H1 (cell line): ENCODE measurements around the gene IGSF9. TPM values are rescaled to one million over a fixed set of nuclear protein-coding genes. Genes with fewer than 3 reads are reported as not detected.

Experiments used
- CTCF ChIA-PET: fragments of 300-600 bp; sonication (Branson Sonifier 250); formaldehyde crosslinking; loops from one replicate; lab custom pipeline; 2021; ENCODE audit not compliant: partially characterized antibody; lab: Charles Lee
- POLR2A ChIA-PET: fragments of 300-600 bp; sonication (Branson Sonifier 250); formaldehyde crosslinking; loops from one replicate; lab custom pipeline; 2021; ENCODE audit warnings: inconsistent platforms; ENCODE audit not compliant: partially characterized antibody; lab: Charles Lee
- DNase-seq, 2 experiments: peaks; one replicate each; pipeline versions ENCODE4 v3.0.0 to v3.0.0-alpha.2; 2010 to 2022; ENCODE audit warnings: low spot score in 2 of 2, low read depth in 1 of 2, mixed read lengths in 1 of 2
- FAIRE-seq: peaks from 2 replicates; lab custom pipeline; 2011; peaks lifted over from hg19 to GRCh38; lab: Jason Lieb, UNC
- H2AFZ ChIP-seq: 2 replicates; pipeline ENCODE4 v1.8.1; 2012; ENCODE audit warnings: low read length, inconsistent platforms
- H2AK5ac ChIP-seq: 2 replicates; pipeline ENCODE4 v1.6.1; 2013; ENCODE audit warnings: low read depth, low read length
- H2BK120ac ChIP-seq: replicated peaks from 2 replicates; pipeline ENCODE3; 2013; ENCODE audit warnings: low read depth, low read length, inconsistent platforms
- H2BK12ac ChIP-seq: 2 replicates; pipeline ENCODE4 v1.6.1; 2013; ENCODE audit warnings: low read depth, low read length
- H2BK15ac ChIP-seq: 2 replicates; pipeline ENCODE4 v1.6.1; 2013; ENCODE audit warnings: low read length
- H2BK20ac ChIP-seq: 2 replicates; pipeline ENCODE4 v1.6.1; 2013; ENCODE audit warnings: low read length
- H2BK5ac ChIP-seq: 2 replicates; pipeline ENCODE4 v1.6.1; 2013; ENCODE audit warnings: low read depth, low read length
- H3K14ac ChIP-seq: 2 replicates; pipeline ENCODE4 v1.6.1; 2013; ENCODE audit warnings: inconsistent platforms; ENCODE audit not compliant: insufficient read length
- H3K18ac ChIP-seq: 2 replicates; pipeline ENCODE4 v1.6.1; 2013; ENCODE audit warnings: low read length; ENCODE audit errors: extremely low read depth
- H3K23ac ChIP-seq: 2 replicates; pipeline ENCODE4 v1.6.1; 2013; ENCODE audit warnings: inconsistent platforms; ENCODE audit not compliant: insufficient read length
- H3K23me2 ChIP-seq: 2 replicates; pipeline ENCODE4 v1.6.1; 2013; ENCODE audit warnings: low read depth, low read length
- H3K27ac ChIP-seq: 2 replicates; pipeline ENCODE4 v1.6.1; 2011; ENCODE audit warnings: low read depth, low read length, inconsistent platforms
- H3K27me3 ChIP-seq, 4 experiments: replicated peaks in 1 of 4; 1 replicate in 1 of 4; 2 replicates in 3 of 4; pipeline versions ENCODE4 v1.6.1 to v1.8.1; 2011 to 2013; ENCODE audit warnings: low read length in 3 of 4, mild to moderate bottlenecking in 3 of 4, inconsistent platforms in 2 of 4, mixed read lengths in 2 of 4, moderate library complexity in 1 of 4; ENCODE audit not compliant: control insufficient read depth in 3 of 4, insufficient read depth in 3 of 4; ENCODE audit errors: extremely low read depth in 1 of 4
- H3K36me3 ChIP-seq, 4 experiments: 2 replicates each; pipeline versions ENCODE4 v1.6.1 to v1.8.1; 2011 to 2013; ENCODE audit warnings: mild to moderate bottlenecking in 4 of 4, low read length in 3 of 4, moderate library complexity in 2 of 4, control low read depth in 1 of 4, inconsistent platforms in 1 of 4; ENCODE audit not compliant: insufficient read depth in 4 of 4, control insufficient read depth in 2 of 4
- H3K4ac ChIP-seq: replicated peaks from 2 replicates; pipeline ENCODE3; 2013; ENCODE audit warnings: low read length, low read depth, mixed read lengths, inconsistent platforms; ENCODE audit not compliant: insufficient read length
- H3K4me1 ChIP-seq, 4 experiments: replicated peaks in 1 of 4; 1 replicate in 1 of 4; 2 replicates in 3 of 4; pipeline versions ENCODE4 v1.6.1 to v1.8.1; 2011 to 2013; ENCODE audit warnings: low read length in 3 of 4, inconsistent platforms in 2 of 4, mixed read lengths in 1 of 4; ENCODE audit not compliant: insufficient read depth in 4 of 4, control insufficient read depth in 3 of 4
- H3K4me2 ChIP-seq, 2 experiments: 2 replicates each; pipeline versions ENCODE4 v1.6.1 to v1.8.1; 2011 to 2013; ENCODE audit warnings: low read depth in 2 of 2, low read length in 2 of 2, control low read depth in 1 of 2, inconsistent platforms in 1 of 2, mild to moderate bottlenecking in 1 of 2; ENCODE audit not compliant: insufficient read depth in 1 of 2
- H3K4me3 ChIP-seq, 4 experiments: fragments of 200-600, 300-600 bp in 1 of 4; sonication (generic), shearing (Covaris generic), sonication (Bioruptor Twin) in 1 of 4; 2 replicates each; pipeline versions ENCODE4 v1.5.1 to v1.8.1; 2011 to 2016; ENCODE audit warnings: low read length in 4 of 4, low read depth in 3 of 4, control low read depth in 2 of 4, inconsistent platforms in 2 of 4, mild to moderate bottlenecking in 2 of 4, mixed read lengths in 1 of 4, moderate library complexity in 1 of 4; ENCODE audit not compliant: insufficient read depth in 2 of 4; ENCODE audit errors: extremely low read depth in 1 of 4
- H3K56ac ChIP-seq: replicated peaks from 2 replicates; pipeline ENCODE3; 2013; ENCODE audit warnings: low read depth, mild to moderate bottlenecking, mixed read lengths, low read length, inconsistent platforms; ENCODE audit not compliant: insufficient read length
- H3K79me1 ChIP-seq: 2 replicates; pipeline ENCODE4 v1.6.1; 2013; ENCODE audit warnings: low read depth, low read length, control low read depth
- H3K79me2 ChIP-seq, 2 experiments: 2 replicates each; pipeline versions ENCODE4 v1.6.1 to v1.8.1; 2012 to 2013; ENCODE audit warnings: low read length in 2 of 2, mild to moderate bottlenecking in 2 of 2, inconsistent platforms in 1 of 2; ENCODE audit not compliant: insufficient read depth in 2 of 2, control insufficient read depth in 1 of 2
- H3K9ac ChIP-seq, 4 experiments: replicated peaks in 1 of 4; 1 replicate in 1 of 4; 2 replicates in 3 of 4; pipeline versions ENCODE4 v1.6.1 to v1.8.1; 2011 to 2013; ENCODE audit warnings: low read depth in 3 of 4, low read length in 3 of 4, control low read depth in 2 of 4, mild to moderate bottlenecking in 2 of 4, moderate library complexity in 2 of 4, inconsistent platforms in 1 of 4; ENCODE audit errors: extremely low read depth in 1 of 4
- H3K9me3 ChIP-seq, 2 experiments: 2 replicates each; pipeline versions ENCODE4 v1.6.1 to v1.8.1; 2012 to 2013; ENCODE audit warnings: mild to moderate bottlenecking in 2 of 2, moderate library complexity in 2 of 2, control low read depth in 1 of 2, inconsistent platforms in 1 of 2, low read depth in 1 of 2, low read length in 1 of 2, mixed read lengths in 1 of 2; ENCODE audit not compliant: insufficient read depth in 2 of 2
- H4K20me1 ChIP-seq, 2 experiments: replicated peaks in 1 of 2; 2 replicates each; pipeline versions ENCODE3 to v1.8.1; 2011 to 2013; ENCODE audit warnings: inconsistent platforms in 2 of 2, low read length in 2 of 2, mild to moderate bottlenecking in 1 of 2; ENCODE audit not compliant: insufficient read depth in 2 of 2, control insufficient read depth in 1 of 2
- H4K5ac ChIP-seq: 2 replicates; pipeline ENCODE4 v1.6.1; 2013; ENCODE audit warnings: low read length, low read depth, mixed read lengths, inconsistent platforms; ENCODE audit not compliant: insufficient read length
- H4K8ac ChIP-seq: 2 replicates; pipeline ENCODE4 v1.8.0; 2013; ENCODE audit warnings: mild to moderate bottlenecking, moderate library complexity, low read length, inconsistent platforms; ENCODE audit not compliant: insufficient read depth; ENCODE audit errors: extremely low read depth
- H4K91ac ChIP-seq: replicated peaks from 2 replicates; pipeline ENCODE3; 2013; ENCODE audit warnings: low read length, mixed read lengths, inconsistent platforms; ENCODE audit not compliant: insufficient read length
- ASH2L ChIP-seq: fragments of 200-600, 300-600 bp; sonication (generic); IDR thresholded peaks from one replicate; pipeline ENCODE4 v1.7.1; 2017; ENCODE audit warnings: low read length
- ATF2 ChIP-seq: IDR thresholded peaks from 2 replicates; pipeline ENCODE4 v1.6.1; 2012; ENCODE audit warnings: low read length, inconsistent platforms
- BRCA1 ChIP-seq: IDR thresholded peaks from 2 replicates; pipeline ENCODE4 v1.6.1; 2012; ENCODE audit warnings: low read depth, low read length, improper control_type of control experiment
- CHD1 ChIP-seq: IDR thresholded peaks from 2 replicates; pipeline ENCODE4 v1.6.1; 2012; ENCODE audit warnings: low read depth, low read length, improper control_type of control experiment
- EP300 ChIP-seq, 2 experiments: IDR thresholded peaks; 1 replicate in 1 of 2; 2 replicates in 1 of 2; pipeline ENCODE4 v1.6.1; 2011 to 2012; ENCODE audit warnings: low read depth in 2 of 2, low read length in 2 of 2, mild to moderate bottlenecking in 2 of 2, borderline replicate concordance in 1 of 2, inconsistent platforms in 1 of 2, moderate library complexity in 1 of 2
- NANOG ChIP-seq: IDR thresholded peaks from 2 replicates; pipeline ENCODE4 v1.6.1; 2011; ENCODE audit warnings: low read length, low read depth, mild to moderate bottlenecking, inconsistent platforms; ENCODE audit not compliant: insufficient read depth, poor library complexity, severe bottlenecking
- NRF1 ChIP-seq: IDR thresholded peaks from 2 replicates; pipeline ENCODE4 v1.6.1; 2011; ENCODE audit warnings: mild to moderate bottlenecking, low read depth, low read length, improper control_type of control experiment
- SAP30 ChIP-seq: fragments of 300-600 bp; sonication (generic); IDR thresholded peaks from 2 replicates; pipeline ENCODE4 v1.7.1; 2012; ENCODE audit warnings: low read length, moderate library complexity, mild to moderate bottlenecking, inconsistent platforms; ENCODE audit not compliant: insufficient read depth, insufficient replicate concordance
- SP1 ChIP-seq: IDR thresholded peaks from 2 replicates; pipeline ENCODE4 v1.6.1; 2011; ENCODE audit warnings: low read depth, low read length
- SP2 ChIP-seq: IDR thresholded peaks from 2 replicates; pipeline ENCODE4 v1.6.1; 2012; ENCODE audit warnings: mild to moderate bottlenecking, low read length, inconsistent platforms
- WGBS, 2 experiments: shearing (Covaris generic) in 1 of 2; methylation state at CpG; one replicate each; pipeline versions ENCODE4 v1.1.6 to v1.1.7; 2013 to 2015; ENCODE audit warnings: low lambda C conversion rate in 2 of 2, mixed read lengths in 2 of 2, inconsistent platforms in 1 of 2, low coverage in 1 of 2, missing lambda C conversion rate in 1 of 2; ENCODE audit not compliant: insufficient replicate concordance in 2 of 2, insufficient coverage in 1 of 2, insufficient read length in 1 of 2; ENCODE audit errors: extremely low coverage in 1 of 2, missing lambda C conversion rate in 1 of 2; 5-methylcytosine and 5-hydroxymethylcytosine counted together
- polyA plus RNA-seq, 7 experiments: library from polyadenylated mRNA; depleted of rRNA in 3 of 7; stranded (reverse) in 5 of 7; unstranded in 2 of 7; fragments of >200 nt in 5 of 7; fragments of 200-250 nt in 2 of 7; gene quantifications; 1 replicate in 5 of 7; 2 replicates in 1 of 7; 4 replicates in 1 of 7; pipeline versions ENCODE4 v1.2.1 to v1.2.3, GENCODE V29; 2011 to 2013; ENCODE audit warnings: missing spikeins in 2 of 7, mixed read lengths in 2 of 7
- total RNA-seq: library from RNA; stranded (reverse); fragmentation: NEBNext Ultra II Directional; extraction: Animal tissue kit (Norgen Biotek cat#: 25700); gene quantifications from 2 replicates; pipeline ENCODE4 v1.2.1, GENCODE V29; 2021

The IGSF9 gene
- total and polyA plus RNA-seq, 2 of the 8 experiments (the other 6 are each of a cell fraction or from before 2014, with no cell fraction given) = 10.9 to 28.1 TPM

- peaks cover 17% of the 10 kb centered on the region; the same call in 1 of the 2 replicates for H3K23me2 ChIP-seq
- ChIA-PET POLR2A (no interaction called here), CTCF (interaction anchor here (0.9 to 35.5 kb wide), 8 partner anchors 8 to 129 kb away, joined by 3 to 696 read pairs (median 6); partner anchors contain the start of gene IGSF9)
- peaks cover 0 to 2% of the 10 kb centered on the region in 2 experiments; a peak in 2 of 4 replicates for H3K79me2 ChIP-seq
- H2BK20ac ChIP-seq = no peak overlapping the region
- H4K91ac ChIP-seq = no peak overlapping the region
- H3K4me3 ChIP-seq = no peak overlapping the region
- no peaks in the 10 kb centered on the region for H3K9me3 ChIP-seq
- no peak overlapping the region for H2BK15ac ChIP-seq
- 88% methylated on average over 13 of the region's 13 CpGs; no CpG with 5 or more reads in 1 of the 2 experiments for whole genome bisulfite sequencing, 2 experiments
- H3K4ac ChIP-seq = no peak overlapping the region
- DNase-seq = no peak
- no peak overlapping the region for H4K5ac ChIP-seq
- H3K27me3 ChIP-seq = peaks cover 0 to 17% (median 8%) of the 10 kb centered on the region in 4 experiments; a peak in 5 of 7 replicates
- no peak overlapping the region for H3K4me2 ChIP-seq
- peaks cover 2% of the 10 kb centered on the region for H3K79me1 ChIP-seq
- no peak overlapping the region for H2AK5ac ChIP-seq
- H4K20me1 ChIP-seq = peaks cover 0 to 4% of the 10 kb centered on the region in 2 experiments
- TF ChIP-seq ATF2 (no peak), ASH2L (no peak), SP1 (no peak), CHD1 (no peak), NANOG (no peak), SAP30 (no peak), EP300 (IDR thresholded peaks at IDR 0.05; ENCODE audit: borderline replicate concordance in 1 of 2, low read depth in 2 of 2, low read length in 2 of 2) (no peak), BRCA1 (no peak), NRF1 (no peak), SP2 (no peak)
- H3K23ac ChIP-seq = no peak overlapping the region
- no peak overlapping the region for H2AFZ ChIP-seq
- FAIRE-seq = no peak
- no peak overlapping the region for H3K18ac ChIP-seq
- no peak overlapping the region for H3K9ac ChIP-seq
- no peak overlapping the region for H3K56ac ChIP-seq
- H3K14ac ChIP-seq = no peak overlapping the region
- peaks cover 5 to 18% (median 14%) of the 10 kb centered on the region in 4 experiments for H3K4me1 ChIP-seq
- no peak overlapping the region for H2BK120ac ChIP-seq
- H2BK12ac ChIP-seq = no peak overlapping the region
- H3K27ac ChIP-seq = no peak overlapping the region
- no peak overlapping the region for H2BK5ac ChIP-seq
- peaks cover 0 to 23% (median 10%) of the 10 kb centered on the region in 4 experiments; a peak in 3 of 8 replicates for H3K36me3 ChIP-seq
- no peak overlapping the region for H4K8ac ChIP-seq
Observed at GRCh38 chr1:159927849-159928431, 17.5 kb downstream of the IGSF9 start.
